ENCODE data around the gene SRRM4. TPM values are rescaled to one million over a fixed set of nuclear protein-coding genes. Genes with fewer than 3 reads are reported as not detected.

SRRM4 gene
- total RNA-seq, 2 experiments from 2014 or later, result not detected

GRCh38 chr12:119158402-119158801 lies 177.1 kb downstream of the SRRM4 start:
- Mint-ChIP-seq H3K4me1 (ENCODE audit: low read depth) (no peaks in the 10 kb centered on the region), H3K4me3 (no peak overlapping the region), H3K36me3 (ENCODE audit: low read depth) (no peaks in the 10 kb centered on the region), H3K27me3 (peaks cover 18% of the 10 kb centered on the region), H3K9me3 (no peaks in the 10 kb centered on the region), H3K27ac (no peak overlapping the region)
- H3K9me3 ChIP-seq (ENCODE audit: control insufficient read depth in 1 of 2, insufficient read depth in 1 of 2, low read length in 2 of 2), result peaks cover 0 to 32% of the 10 kb centered on the region in 2 experiments
- ChIA-PET POLR2A (no interaction called here), CTCF (no interaction called here)
- TF ChIP-seq CTCF (IDR thresholded peaks at IDR 0.05), result no peak
- H3K4me1 ChIP-seq (ENCODE audit: insufficient read depth, low read length), result no peaks in the 10 kb centered on the region
- intact Hi-C loops (cut with DNase I, micrococcal nuclease), result no loop called here
- H3K36me3 ChIP-seq (ENCODE audit: insufficient read depth, low read length), result no peaks in the 10 kb centered on the region
- H3K27me3 ChIP-seq (ENCODE audit: control insufficient read depth in 1 of 2, insufficient read depth in 2 of 2, low read length in 2 of 2), result peaks cover 3 to 4% of the 10 kb centered on the region in 2 experiments
- no peak for DNase-seq
- H3K4me3 ChIP-seq (ENCODE audit: low read length), result no peak overlapping the region
- H3K27ac ChIP-seq (ENCODE audit: low read depth in 1 of 2, low read length in 2 of 2), result no peak overlapping the region
- no peak for ATAC-seq (ENCODE audit: poor library complexity)

- Mint-ChIP-seq H3K27ac (no peak overlapping the region), H3K36me3 (ENCODE audit: low read depth) (no peaks in the 10 kb centered on the region), H3K9me3 (no peaks in the 10 kb centered on the region), H3K4me1 (ENCODE audit: low read depth) (no peaks in the 10 kb centered on the region), H3K27me3 (peaks cover 12% of the 10 kb centered on the region), H3K4me3 (no peak overlapping the region)
- Histone ChIP-seq H3K27me3 (ENCODE audit: control insufficient read depth in 1 of 2, insufficient read depth in 2 of 2, low read length in 2 of 2) (no peaks in the 10 kb centered on the region), H3K4me3 (ENCODE audit: low read length) (no peak overlapping the region), H3K27ac (ENCODE audit: low read depth in 1 of 2, low read length in 2 of 2) (no peak overlapping the region), H3K9me3 (ENCODE audit: control insufficient read depth in 1 of 2, insufficient read depth in 1 of 2, low read length in 2 of 2) (peaks cover 0 to 19% of the 10 kb centered on the region in 2 experiments), H3K36me3 (ENCODE audit: insufficient read depth, low read length) (no peaks in the 10 kb centered on the region), H3K4me1 (ENCODE audit: insufficient read depth, low read length) (no peaks in the 10 kb centered on the region)
- POLR2A ChIA-PET, result no interaction called here
- DNase-seq (no peak), ATAC-seq (ENCODE audit: poor library complexity) (no peak)
- no peak for TF ChIP-seq CTCF (IDR thresholded peaks at IDR 0.05)
- intact Hi-C loops (cut with DNase I, micrococcal nuclease), result no loop called here
- CTCF ChIA-PET, result no interaction called here
Measured at GRCh38 chr12:119159844-119160243, 178.5 kb downstream of the SRRM4 start.

- POLR2A ChIA-PET, result no interaction called here
- no peaks in the 10 kb centered on the region for H3K27me3 ChIP-seq (ENCODE audit: control insufficient read depth in 1 of 2, insufficient read depth in 2 of 2, low read length in 2 of 2)
- CTCF ChIA-PET, result no interaction called here
- H3K9me3 ChIP-seq (ENCODE audit: control insufficient read depth in 1 of 2, insufficient read depth in 1 of 2, low read length in 2 of 2), result no peaks in the 10 kb centered on the region
- H3K36me3 ChIP-seq (ENCODE audit: insufficient read depth, low read length), result no peaks in the 10 kb centered on the region
- Mint-ChIP-seq H3K4me1 (ENCODE audit: low read depth) (no peaks in the 10 kb centered on the region), H3K9me3 (peaks cover 5% of the 10 kb centered on the region), H3K36me3 (ENCODE audit: low read depth) (no peaks in the 10 kb centered on the region), H3K4me3 (no peak overlapping the region), H3K27me3 (peaks cover 12% of the 10 kb centered on the region), H3K27ac (no peak overlapping the region)
- TF ChIP-seq CTCF (IDR thresholded peaks at IDR 0.05), result no peak
- H3K27ac ChIP-seq (ENCODE audit: low read depth in 1 of 2, low read length in 2 of 2), result no peak overlapping the region
- no peak overlapping the region for H3K4me3 ChIP-seq (ENCODE audit: low read length)
- ATAC-seq (ENCODE audit: poor library complexity) (no peak), DNase-seq (no peak)
- intact Hi-C loops (cut with DNase I, micrococcal nuclease), result no loop called here
- no peaks in the 10 kb centered on the region for H3K4me1 ChIP-seq (ENCODE audit: insufficient read depth, low read length)
Measured at GRCh38 chr12:119167902-119168301, 186.6 kb downstream of the SRRM4 start.

Data from CD4-positive, alpha-beta T cell (primary cell).